WTC11 (cell line): ENCODE data around the gene TAF15. TPM values are rescaled to one million over a fixed set of nuclear protein-coding genes. Genes with fewer than 3 reads are reported as not detected.

Experiments
- ATAC-seq: fragments of 200-7000 bp; cut with Tn5 transposase; 2 replicates; pipeline ENCODE4 v1.10.0; 2021; ENCODE audit warnings: mild to moderate bottlenecking, moderate library complexity
- CTCF ChIA-PET: fragments of 300-600 bp; sonication (Branson Sonifier 250); formaldehyde crosslinking; loops from one replicate; lab custom pipeline; 2021; ENCODE audit warnings: antibody characterized with exemption; lab: Charles Lee
- POLR2A ChIA-PET: fragments of 350-600 bp; sonication (Branson Sonifier 250); formaldehyde crosslinking; loops from one replicate; lab custom pipeline; 2021; ENCODE audit warnings: antibody characterized with exemption; lab: Charles Lee
- DNase-seq: peaks from one replicate; pipeline ENCODE4 v3.0.0; 2021; ENCODE audit warnings: low spot score
- H3K27ac Mint-ChIP-seq: 2 replicates; pipeline ENCODE4 v1.8.0; 2021; ENCODE audit warnings: mixed read lengths
- H3K27me3 Mint-ChIP-seq: 2 replicates; pipeline ENCODE4 v1.8.0; 2021; ENCODE audit warnings: low read depth, mild to moderate bottlenecking, moderate library complexity, mixed read lengths
- H3K36me3 Mint-ChIP-seq: 2 replicates; pipeline ENCODE4 v1.8.0; 2021; ENCODE audit warnings: mixed read lengths
- H3K4me1 Mint-ChIP-seq: 2 replicates; pipeline ENCODE4 v1.8.0; 2022; ENCODE audit warnings: mixed read lengths
- H3K4me3 Mint-ChIP-seq: 2 replicates; pipeline ENCODE4 v1.8.0; 2021; ENCODE audit warnings: mild to moderate bottlenecking, moderate library complexity, mixed read lengths
- H3K9me3 Mint-ChIP-seq: 2 replicates; pipeline ENCODE4 v1.8.0; 2021; ENCODE audit warnings: mixed read lengths
- CREB1 ChIP-seq: sonication (generic); formaldehyde crosslinking; IDR thresholded peaks from 2 replicates; pipeline ENCODE4 v1.8.0; 2023; ENCODE audit warnings: mild to moderate bottlenecking, missing genetic modification reagents
- E2F4 ChIP-seq: sonication (generic); formaldehyde crosslinking; IDR thresholded peaks from 2 replicates; pipeline ENCODE4 v1.8.1; 2022; ENCODE audit warnings: low read depth, mild to moderate bottlenecking, moderate library complexity, missing genetic modification reagents, borderline replicate concordance
- E2F5 ChIP-seq: sonication (generic); formaldehyde crosslinking; IDR thresholded peaks from 2 replicates; pipeline ENCODE4 v1.8.1; 2022; ENCODE audit warnings: mild to moderate bottlenecking, moderate library complexity, missing genetic modification reagents
- EMX1 ChIP-seq: fragments of 250-450 bp; sonication (Bioruptor Pico); IDR thresholded peaks from 2 replicates; pipeline ENCODE4 v1.8.0; 2021; ENCODE audit warnings: mild to moderate bottlenecking
- FOXJ3 ChIP-seq: sonication (generic); formaldehyde crosslinking; IDR thresholded peaks from 2 replicates; pipeline ENCODE4 v1.9.0; 2021; ENCODE audit warnings: missing genetic modification reagents, mild to moderate bottlenecking, borderline replicate concordance
- JUN ChIP-seq: sonication (generic); formaldehyde crosslinking; IDR thresholded peaks from 2 replicates; pipeline ENCODE4 v1.8.0; 2023; ENCODE audit warnings: mild to moderate bottlenecking, missing genetic modification reagents
- KAT7 ChIP-seq: sonication (generic); formaldehyde crosslinking; IDR thresholded peaks from 2 replicates; pipeline ENCODE4 v1.8.1; 2023; ENCODE audit warnings: missing genetic modification reagents, mild to moderate bottlenecking, borderline replicate concordance
- MXD4 ChIP-seq: fragments of 250-450 bp; sonication (Bioruptor Pico); IDR thresholded peaks from 2 replicates; pipeline ENCODE4 v1.8.0; 2021; ENCODE audit warnings: mild to moderate bottlenecking, moderate library complexity, borderline replicate concordance
- NFATC4 ChIP-seq: fragments of 250-450 bp; sonication (Bioruptor Pico); IDR thresholded peaks from 2 replicates; pipeline ENCODE4 v1.9.0; 2021; ENCODE audit warnings: mild to moderate bottlenecking
- NFE2L1 ChIP-seq: sonication (generic); formaldehyde crosslinking; IDR thresholded peaks from 2 replicates; pipeline ENCODE4 v1.8.1; 2023; ENCODE audit warnings: missing genetic modification reagents
- OVOL2 ChIP-seq: fragments of 250-450 bp; sonication (Bioruptor Pico); IDR thresholded peaks from 2 replicates; pipeline ENCODE4 v1.9.0; 2021; ENCODE audit warnings: mild to moderate bottlenecking, borderline replicate concordance
- PRRX2 ChIP-seq: fragments of 250-450 bp; sonication (Bioruptor Pico); IDR thresholded peaks from 2 replicates; pipeline ENCODE4 v1.8.0; 2021; ENCODE audit warnings: mild to moderate bottlenecking
- RORB ChIP-seq: fragments of 250-450 bp; sonication (Bioruptor Pico); IDR thresholded peaks from 2 replicates; pipeline ENCODE4 v1.9.0; 2021; ENCODE audit warnings: mild to moderate bottlenecking
- SMAD4 ChIP-seq: sonication (generic); formaldehyde crosslinking; IDR thresholded peaks from 2 replicates; pipeline ENCODE4 v1.8.0; 2022; ENCODE audit warnings: mild to moderate bottlenecking, missing genetic modification reagents
- SOX15 ChIP-seq: fragments of 250-450 bp; sonication (Bioruptor Pico); IDR thresholded peaks from 2 replicates; pipeline ENCODE4 v1.9.0; 2021; ENCODE audit warnings: mild to moderate bottlenecking
- SP1 ChIP-seq: sonication (generic); formaldehyde crosslinking; conservative IDR thresholded peaks from 2 replicates; pipeline ENCODE4 v1.8.1; 2022; ENCODE audit warnings: missing genetic modification reagents
- TEAD4 ChIP-seq: sonication (generic); formaldehyde crosslinking; IDR thresholded peaks from 2 replicates; pipeline ENCODE4 v1.8.0; 2022; ENCODE audit warnings: mild to moderate bottlenecking, missing genetic modification reagents
- USF2 ChIP-seq: sonication (generic); formaldehyde crosslinking; IDR thresholded peaks from 2 replicates; pipeline ENCODE4 v1.8.1; 2023; ENCODE audit warnings: mild to moderate bottlenecking, missing genetic modification reagents, moderate library complexity
- ZSCAN18 ChIP-seq: fragments of 250-450 bp; sonication (Bioruptor Pico); IDR thresholded peaks from 2 replicates; pipeline ENCODE4 v2.1.2; 2022; ENCODE audit warnings: mild to moderate bottlenecking, moderate library complexity
- total RNA-seq: library from RNA; stranded (reverse); gene quantifications from 3 replicates; pipeline ENCODE4 v1.2.3, GENCODE V29; 2021
- TF ChIP-seq, protein P1 (sequence below): sonication (generic); formaldehyde crosslinking; conservative IDR thresholded peaks from 2 replicates; pipeline ENCODE4 v1.8.1; 2022; ENCODE audit warnings: mild to moderate bottlenecking, missing genetic modification reagents
- TF ChIP-seq, protein P2 (sequence below): fragments of 250-450 bp; sonication (Bioruptor Pico); IDR thresholded peaks from 2 replicates; pipeline ENCODE4 v1.9.0; 2021; ENCODE audit warnings: mild to moderate bottlenecking, borderline replicate concordance
- TF ChIP-seq, protein P3 (sequence below): sonication (generic); formaldehyde crosslinking; IDR thresholded peaks from 2 replicates; pipeline ENCODE4 v1.8.1; 2023; ENCODE audit warnings: mild to moderate bottlenecking, moderate library complexity, missing genetic modification reagents
- TF ChIP-seq, protein P4 (sequence below): fragments of 250-450 bp; sonication (Bioruptor Pico); IDR thresholded peaks from 2 replicates; pipeline ENCODE4 v1.9.0; 2021; ENCODE audit warnings: moderate library complexity, mild to moderate bottlenecking, inconsistent platforms, borderline replicate concordance

TAF15 gene
- total RNA-seq, 1 experiment from 2014 or later = 273 TPM

- TF ChIP-seq, protein P1, sequence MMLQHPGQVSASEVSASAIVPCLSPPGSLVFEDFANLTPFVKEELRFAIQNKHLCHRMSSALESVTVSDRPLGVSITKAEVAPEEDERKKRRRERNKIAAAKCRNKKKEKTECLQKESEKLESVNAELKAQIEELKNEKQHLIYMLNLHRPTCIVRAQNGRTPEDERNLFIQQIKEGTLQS (CRISPR knock-in tag) = no peak
- TF ChIP-seq, protein P2, sequence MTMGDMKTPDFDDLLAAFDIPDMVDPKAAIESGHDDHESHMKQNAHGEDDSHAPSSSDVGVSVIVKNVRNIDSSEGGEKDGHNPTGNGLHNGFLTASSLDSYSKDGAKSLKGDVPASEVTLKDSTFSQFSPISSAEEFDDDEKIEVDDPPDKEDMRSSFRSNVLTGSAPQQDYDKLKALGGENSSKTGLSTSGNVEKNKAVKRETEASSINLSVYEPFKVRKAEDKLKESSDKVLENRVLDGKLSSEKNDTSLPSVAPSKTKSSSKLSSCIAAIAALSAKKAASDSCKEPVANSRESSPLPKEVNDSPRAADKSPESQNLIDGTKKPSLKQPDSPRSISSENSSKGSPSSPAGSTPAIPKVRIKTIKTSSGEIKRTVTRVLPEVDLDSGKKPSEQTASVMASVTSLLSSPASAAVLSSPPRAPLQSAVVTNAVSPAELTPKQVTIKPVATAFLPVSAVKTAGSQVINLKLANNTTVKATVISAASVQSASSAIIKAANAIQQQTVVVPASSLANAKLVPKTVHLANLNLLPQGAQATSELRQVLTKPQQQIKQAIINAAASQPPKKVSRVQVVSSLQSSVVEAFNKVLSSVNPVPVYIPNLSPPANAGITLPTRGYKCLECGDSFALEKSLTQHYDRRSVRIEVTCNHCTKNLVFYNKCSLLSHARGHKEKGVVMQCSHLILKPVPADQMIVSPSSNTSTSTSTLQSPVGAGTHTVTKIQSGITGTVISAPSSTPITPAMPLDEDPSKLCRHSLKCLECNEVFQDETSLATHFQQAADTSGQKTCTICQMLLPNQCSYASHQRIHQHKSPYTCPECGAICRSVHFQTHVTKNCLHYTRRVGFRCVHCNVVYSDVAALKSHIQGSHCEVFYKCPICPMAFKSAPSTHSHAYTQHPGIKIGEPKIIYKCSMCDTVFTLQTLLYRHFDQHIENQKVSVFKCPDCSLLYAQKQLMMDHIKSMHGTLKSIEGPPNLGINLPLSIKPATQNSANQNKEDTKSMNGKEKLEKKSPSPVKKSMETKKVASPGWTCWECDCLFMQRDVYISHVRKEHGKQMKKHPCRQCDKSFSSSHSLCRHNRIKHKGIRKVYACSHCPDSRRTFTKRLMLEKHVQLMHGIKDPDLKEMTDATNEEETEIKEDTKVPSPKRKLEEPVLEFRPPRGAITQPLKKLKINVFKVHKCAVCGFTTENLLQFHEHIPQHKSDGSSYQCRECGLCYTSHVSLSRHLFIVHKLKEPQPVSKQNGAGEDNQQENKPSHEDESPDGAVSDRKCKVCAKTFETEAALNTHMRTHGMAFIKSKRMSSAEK (CRISPR knock-in tag) = no peak
- TF ChIP-seq USF2 (CRISPR knock-in tag) (no peak), E2F4 (CRISPR knock-in tag) (no peak), MXD4 (no peak), NFATC4 (no peak), KAT7 (CRISPR knock-in tag) (no peak), SP1 (CRISPR knock-in tag) (no peak), ZSCAN18 (no peak), JUN (no peak), TEAD4 (no peak), SMAD4 (CRISPR knock-in tag) (no peak)
- TF ChIP-seq, protein P3, sequence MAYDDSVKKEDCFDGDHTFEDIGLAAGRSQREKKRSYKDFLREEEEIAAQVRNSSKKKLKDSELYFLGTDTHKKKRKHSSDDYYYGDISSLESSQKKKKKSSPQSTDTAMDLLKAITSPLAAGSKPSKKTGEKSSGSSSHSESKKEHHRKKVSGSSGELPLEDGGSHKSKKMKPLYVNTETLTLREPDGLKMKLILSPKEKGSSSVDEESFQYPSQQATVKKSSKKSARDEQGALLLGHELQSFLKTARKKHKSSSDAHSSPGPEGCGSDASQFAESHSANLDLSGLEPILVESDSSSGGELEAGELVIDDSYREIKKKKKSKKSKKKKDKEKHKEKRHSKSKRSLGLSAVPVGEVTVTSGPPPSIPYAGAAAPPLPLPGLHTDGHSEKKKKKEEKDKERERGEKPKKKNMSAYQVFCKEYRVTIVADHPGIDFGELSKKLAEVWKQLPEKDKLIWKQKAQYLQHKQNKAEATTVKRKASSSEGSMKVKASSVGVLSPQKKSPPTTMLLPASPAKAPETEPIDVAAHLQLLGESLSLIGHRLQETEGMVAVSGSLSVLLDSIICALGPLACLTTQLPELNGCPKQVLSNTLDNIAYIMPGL (CRISPR knock-in tag) = no peak
Observed at GRCh38 chr17:35825206-35825605, 15.9 kb downstream of the TAF15 start (continued).

DNA sequence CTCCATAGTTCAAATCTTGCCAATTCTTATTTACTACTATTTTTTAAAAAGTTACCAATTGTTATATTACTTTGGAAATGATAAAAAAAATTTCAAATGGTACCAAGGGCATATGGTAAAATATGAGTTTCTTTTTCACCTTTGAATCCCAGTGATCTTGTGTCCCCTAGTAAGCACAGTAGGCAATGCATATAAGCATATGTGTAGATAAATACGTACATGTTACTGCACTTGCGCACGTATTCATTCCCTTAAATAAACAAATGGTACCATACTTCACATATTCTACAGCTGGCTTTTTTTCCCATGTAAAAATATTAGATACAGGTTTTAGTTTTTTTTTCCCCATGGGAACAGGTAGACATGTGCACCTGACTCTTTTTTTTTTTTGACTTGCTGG is 31.8 kb downstream of the TAF15 start:
- Mint-ChIP-seq H3K36me3 (peaks cover 78% of the 10 kb centered on the region), H3K27me3 (no peaks in the 10 kb centered on the region), H3K4me1 (no peaks in the 10 kb centered on the region), H3K4me3 (no peak overlapping the region), H3K9me3 (no peaks in the 10 kb centered on the region), H3K27ac (no peak overlapping the region)
- ATAC-seq (no peak), DNase-seq (no peak)
- CTCF ChIA-PET = interaction anchor here (3.3 kb wide), 1 partner anchor 77 kb away, joined by 12 read pairs; no protein-coding TSS in a partner anchor
- POLR2A ChIA-PET = interaction anchor here (1.2 kb wide), 1 partner anchor 77 kb away, joined by 3 read pairs; no protein-coding TSS in a partner anchor
- TF ChIP-seq, protein P1 (CRISPR knock-in tag) = no peak
- TF ChIP-seq EMX1 (CRISPR knock-in tag) (no peak), SOX15 (CRISPR knock-in tag) (no peak), PRRX2 (CRISPR knock-in tag) (no peak), E2F5 (CRISPR knock-in tag) (no peak), CREB1 (CRISPR knock-in tag) (no peak), FOXJ3 (CRISPR knock-in tag) (no peak), RORB (CRISPR knock-in tag) (no peak), NFE2L1 (CRISPR knock-in tag) (no peak), OVOL2 (CRISPR knock-in tag) (no peak)
- TF ChIP-seq, protein P4, sequence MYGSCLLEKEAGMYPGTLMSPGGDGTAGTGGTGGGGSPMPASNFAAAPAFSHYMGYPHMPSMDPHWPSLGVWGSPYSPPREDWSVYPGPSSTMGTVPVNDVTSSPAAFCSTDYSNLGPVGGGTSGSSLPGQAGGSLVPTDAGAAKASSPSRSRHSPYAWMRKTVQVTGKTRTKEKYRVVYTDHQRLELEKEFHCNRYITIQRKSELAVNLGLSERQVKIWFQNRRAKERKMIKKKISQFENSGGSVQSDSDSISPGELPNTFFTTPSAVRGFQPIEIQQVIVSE (CRISPR knock-in tag) = no peak
